Ammon's horn (tissue), 1 donor: Measurements from ENCODE around the gene CFAP69.
"Not testable (repeated sequence)": the region's sequence is repeated elsewhere in the genome, so short reads cannot be mapped to it uniquely, and the experiment has no call there.

ENCODE experiments used
- DNase-seq: peaks from one replicate; pipeline ENCODE4 v3.0.0-alpha.2; 2016; ENCODE audit warnings: low spot score

Gene CFAP69

DNA sequence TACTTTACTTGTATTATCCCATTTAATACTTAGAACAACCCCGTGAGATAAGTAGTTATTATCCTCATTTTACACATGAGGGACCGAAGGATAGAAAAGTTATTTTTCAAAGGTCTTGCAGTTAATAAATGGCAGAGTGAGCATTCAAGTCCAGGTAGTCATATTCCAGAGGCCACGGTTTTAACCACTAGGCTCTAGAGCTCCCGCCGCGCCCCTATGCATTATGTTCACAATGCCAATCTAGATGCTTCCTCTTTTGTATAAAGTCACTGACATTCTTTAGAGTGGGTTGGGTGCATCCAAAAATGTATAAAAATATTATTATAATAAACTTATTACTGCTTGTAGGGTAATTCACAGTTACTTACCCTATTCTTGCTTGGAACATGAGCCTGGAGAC lies 11.4 kb upstream of the CFAP69 start:
- DNase-seq, result no peak

GRCh38 chr7:90236721-90237289 lies 8.2 kb upstream of the CFAP69 start:
- no peak for DNase-seq

GRCh38 chr7:90238022-90238421 lies 7.0 kb upstream of the CFAP69 start:
- DNase-seq, result no peak

- DNase-seq, result no peak
These were observed 6.4 kb upstream of the CFAP69 start for GRCh38 chr7:90238583-90238982.

GRCh38 chr7:90239050-90239449 lies 5.9 kb upstream of the CFAP69 start:
- DNase-seq, result no peak

GRCh38 chr7:90239625-90240228 lies 5.2 kb upstream of the CFAP69 start:
- no peak for DNase-seq

- no peak for DNase-seq
These were observed 2.4 kb upstream of the CFAP69 start for GRCh38 chr7:90242369-90243168.

- DNase-seq, result no peak
These were observed 1.4 kb upstream of the CFAP69 start for GRCh38 chr7:90243556-90243955.

GRCh38 chr7:90244565-90244908 lies 437 bp upstream of the CFAP69 start:
- DNase-seq, result no peak

- DNase-seq, result no peak
These were observed 1.2 kb downstream of the CFAP69 start for GRCh38 chr7:90246171-90246570.

GRCh38 chr7:90248706-90249105 lies 3.7 kb downstream of the CFAP69 start:
- DNase-seq, result no peak

DNA sequence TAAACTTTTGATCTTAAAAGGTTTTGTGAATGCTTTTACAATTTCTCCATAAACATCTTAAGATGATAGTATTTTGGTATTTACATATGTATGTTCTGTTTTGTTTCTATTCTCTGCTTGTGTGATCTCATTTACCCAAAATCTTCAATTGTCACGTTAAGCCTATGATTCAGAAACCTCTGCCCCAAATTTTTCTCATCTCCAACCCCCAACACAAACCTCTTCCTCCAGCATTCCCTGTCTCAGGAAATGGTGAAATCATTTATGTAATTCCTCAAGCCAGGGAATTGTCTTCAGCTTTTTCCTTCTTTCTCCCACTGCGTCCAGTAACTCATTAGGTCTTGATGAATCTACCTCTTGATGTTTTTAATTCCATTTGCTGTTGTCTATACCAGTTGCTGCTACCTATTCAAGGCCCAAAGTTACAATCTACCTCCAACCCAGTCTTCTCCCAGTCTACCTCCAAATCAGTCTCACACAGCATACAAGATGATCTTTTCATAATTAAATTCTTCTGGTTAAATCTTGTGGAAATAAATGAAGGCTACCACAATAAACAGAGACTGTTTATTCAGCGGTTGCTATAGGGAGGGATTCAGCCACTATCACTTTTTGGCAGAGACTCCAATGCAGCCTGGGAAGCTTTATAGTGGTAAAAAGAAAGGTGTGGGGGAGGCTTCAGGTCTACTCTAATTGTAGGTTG lies 5.8 kb downstream of the CFAP69 start:
- no peak for DNase-seq

GRCh38 chr7:90251304-90251635 lies 6.3 kb downstream of the CFAP69 start:
- no peak for DNase-seq

DNA sequence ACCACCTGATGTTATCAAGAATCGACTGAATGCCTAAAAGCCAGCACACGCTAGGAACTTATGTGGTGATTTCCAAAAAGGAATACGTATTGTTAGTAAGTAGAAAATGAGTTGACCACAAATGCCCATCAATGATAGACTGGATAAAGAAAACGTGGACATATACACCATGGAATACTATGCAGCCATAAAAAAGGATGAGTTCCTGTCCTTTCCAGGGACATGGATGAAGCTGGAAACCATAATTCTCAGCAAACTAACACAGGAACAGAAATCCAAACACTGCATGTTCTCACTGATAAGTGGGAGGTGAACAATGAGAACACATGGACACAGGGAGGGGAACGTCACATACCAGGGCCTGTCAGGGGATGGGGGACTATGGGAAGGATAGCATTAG lies 11.0 kb downstream of the CFAP69 start:
- DNase-seq, result not testable (repeated sequence)

GRCh38 chr7:90256778-90257177 lies 11.8 kb downstream of the CFAP69 start:
- DNase-seq, result no peak

- no peak for DNase-seq
These were observed 16.5 kb downstream of the CFAP69 start for GRCh38 chr7:90261441-90261840.

GRCh38 chr7:90262438-90262837 lies 17.5 kb downstream of the CFAP69 start:
- DNase-seq, result no peak

GRCh38 chr7:90266808-90267207 lies 21.8 kb downstream of the CFAP69 start:
- DNase-seq, result no peak

- no peak for DNase-seq
These were observed 22.4 kb downstream of the CFAP69 start for GRCh38 chr7:90267263-90267858.

DNA sequence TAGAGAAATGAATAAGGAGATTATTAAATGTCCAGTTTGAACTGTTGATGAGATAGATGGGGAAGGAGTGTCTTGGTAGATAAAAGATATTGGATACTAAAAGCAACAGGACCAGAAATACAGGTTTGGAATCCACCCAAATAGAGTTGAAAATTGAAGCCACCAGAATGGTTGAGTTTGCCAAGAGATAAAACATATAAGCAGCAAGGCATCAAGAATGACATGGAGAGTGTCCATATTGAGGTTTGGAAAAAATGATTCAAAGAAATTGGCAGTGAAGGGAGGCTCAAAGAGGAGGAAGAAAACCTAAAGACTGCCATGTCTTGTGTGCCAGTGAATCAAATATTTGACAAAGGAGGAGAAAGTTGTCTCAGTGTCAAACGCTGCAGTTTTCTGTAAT lies 24.2 kb downstream of the CFAP69 start:
- DNase-seq, result no peak

DNA sequence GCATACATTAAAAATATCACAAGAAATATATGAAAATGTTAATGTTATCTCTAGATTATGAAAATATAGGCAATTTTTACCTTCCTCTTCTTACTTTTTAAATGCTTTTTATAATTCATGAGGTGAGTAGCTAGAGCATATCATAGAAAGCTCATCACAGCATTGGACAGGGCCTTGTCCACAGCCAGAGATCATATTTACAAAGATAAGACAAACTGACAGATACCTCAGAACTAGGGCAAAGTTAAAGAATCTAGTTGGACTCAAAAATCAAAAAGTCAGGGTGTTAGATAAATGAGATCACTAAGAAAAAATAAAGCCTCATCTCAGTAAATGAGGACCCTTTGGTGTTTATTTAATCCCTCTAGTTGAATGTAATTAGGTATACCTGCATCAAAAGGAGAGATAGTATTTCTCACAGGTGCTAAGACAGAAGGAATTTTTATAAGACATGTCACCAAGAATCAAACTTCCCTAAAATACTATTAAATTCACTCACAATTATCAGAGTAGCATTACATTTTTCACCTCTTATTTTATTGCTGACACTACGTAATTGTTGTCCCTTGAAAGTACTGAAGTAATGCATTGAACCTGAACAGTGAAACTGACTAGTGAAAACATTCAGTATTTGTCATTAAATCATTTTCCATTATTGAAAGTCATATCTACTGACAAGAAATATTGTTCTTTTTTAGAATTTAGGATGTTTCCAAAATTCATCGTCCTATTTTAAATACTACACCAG lies 25.6 kb downstream of the CFAP69 start:
- no peak for DNase-seq

DNA sequence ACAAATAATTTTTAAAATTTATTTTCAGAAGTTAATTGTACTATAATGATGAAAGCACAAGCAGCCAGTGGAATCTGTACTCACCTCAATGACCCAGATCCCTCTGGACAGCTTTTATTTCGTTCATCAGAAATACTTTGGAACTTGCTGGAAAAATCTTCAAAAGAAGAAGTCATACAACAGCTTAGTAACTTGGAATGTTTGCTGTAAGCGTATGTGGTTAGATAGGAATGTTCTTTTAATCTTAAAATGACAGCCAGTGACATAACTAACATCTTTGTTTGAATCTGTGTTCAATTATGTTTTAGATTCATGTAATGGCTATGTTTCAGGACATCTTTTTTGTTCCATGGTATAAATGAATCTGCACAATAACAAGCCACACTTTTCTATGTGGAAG lies 26.8 kb downstream of the CFAP69 start:
- DNase-seq, result no peak
